Spleen (tissue), 7 donors: ENCODE results near the gene KCNAB1.

Experiments
- CTCF ChIP-seq, 11 experiments: fragments of 200-600 bp in 7 of 11; fragments of 450-650 bp in 4 of 11; sonication (generic) in 4 of 11; IDR thresholded peaks in 8 of 11; conservative IDR thresholded peaks in 3 of 11; 1 replicate in 7 of 11; 2 replicates in 4 of 11; pipeline versions ENCODE4 v1.4.0 to v1.8.0; 2016 to 2021; ENCODE audit warnings: antibody characterized with exemption in 11 of 11, inconsistent platforms in 4 of 11, mild to moderate bottlenecking in 1 of 11
- POLR2A ChIP-seq, 3 donors: fragments of 450-650 bp; IDR thresholded peaks; one replicate each; pipeline ENCODE4 v1.5.1; 2017; ENCODE audit warnings: antibody characterized with exemption in 3 of 3, mild to moderate bottlenecking in 1 of 3
- POLR2AphosphoS5 ChIP-seq, 3 donors: sonication (generic); formaldehyde crosslinking; IDR thresholded peaks; one replicate each; pipeline ENCODE4 v1.5.1; 2017; ENCODE audit warnings: antibody characterized with exemption in 3 of 3
- donor health status: DM: no; HTN: no; CAD: no; lungs with moderate emphysema.
- donor health status: DM: no; HTN: no; CAD: no.
- donor health status: DM: no; HTN: no; CAD: no.

GRCh38 chr3:156184156-156184555, 63.8 kb downstream of the KCNAB1 start:
- TF ChIP-seq POLR2AphosphoS5 (IDR thresholded peaks at IDR 0.05) (no peak), CTCF (IDR thresholded peaks at IDR 0.05 in 8 of 11, conservative IDR thresholded peaks at IDR 0.05 in 3 of 11) (no peak), POLR2A (IDR thresholded peaks at IDR 0.05) (no peak)
